ENCODE results near the gene FRMD4A. TPM values are rescaled to one million over a fixed set of nuclear protein-coding genes. Genes with fewer than 3 reads are reported as not detected.

Gene FRMD4A
- polyA plus RNA-seq, 1 donor (not counting 4 experiments of a cell fraction or from before 2014, with no cell fraction given) = 12.9 TPM

GRCh38 chr10:13839430-13839990, 491.2 kb downstream of the FRMD4A start:
- no peaks in the 10 kb centered on the region for H3K4me1 ChIP-seq (ENCODE audit: control insufficient read depth, extremely low read depth, insufficient read depth, low read length)
- no peaks in the 10 kb centered on the region for H3K9me1 ChIP-seq (ENCODE audit: control insufficient read depth, extremely low read depth, insufficient read depth, low read length)
- H3K9ac ChIP-seq (ENCODE audit: control insufficient read depth, extremely low read depth, insufficient read depth, low read length) = no peak overlapping the region
- H3K9me3 ChIP-seq (ENCODE audit: control insufficient read depth, low read depth, low read length) = peaks cover 3% of the 10 kb centered on the region
- H3K36me3 ChIP-seq (ENCODE audit: control insufficient read depth in 2 of 2, extremely low read depth in 1 of 2, insufficient read depth in 2 of 2, low read length in 2 of 2) = no peaks in the 10 kb centered on the region
- dilution Hi-C loops (cut with MboI; ENCODE audit: extremely low pct_ligation_motif_present, low sequenced_read_pairs) = no loop called here
- no peak for DNase-seq (ENCODE audit: low read depth, low spot score)
- H3K79me2 ChIP-seq (ENCODE audit: control insufficient read depth, insufficient read depth, low read length) = no peaks in the 10 kb centered on the region
- no peak overlapping the region for H3K27ac ChIP-seq (ENCODE audit: control insufficient read depth, insufficient read depth, low read length)
- H3K27me3 ChIP-seq (ENCODE audit: control insufficient read depth, extremely low read depth, insufficient read depth, low read length) = no peaks in the 10 kb centered on the region
- H2AFZ ChIP-seq (ENCODE audit: control insufficient read depth, low read length) = no peak overlapping the region
- H3K4me3 ChIP-seq (ENCODE audit: control insufficient read depth in 2 of 3, extremely low read depth in 1 of 3, insufficient read depth in 2 of 3, low read depth in 1 of 3, low read length in 3 of 3) = no peak overlapping the region
- no peak overlapping the region for H3K4me2 ChIP-seq (ENCODE audit: control insufficient read depth, extremely low read depth, insufficient read depth, low read depth, low read length)
- H4K20me1 ChIP-seq (ENCODE audit: control insufficient read depth, extremely low read depth, insufficient read depth, low read length) = no peaks in the 10 kb centered on the region
- TF ChIP-seq CTCF (optimal IDR thresholded peaks at IDR 0.05 in 1 of 3, IDR thresholded peaks at IDR 0.05 in 1 of 3, conservative IDR thresholded peaks at IDR 0.05 in 1 of 3; ENCODE audit: extremely low read depth in 1 of 3, insufficient read depth in 2 of 3, low read length in 3 of 3) (no peak), EZH2 (IDR thresholded peaks at IDR 0.05; ENCODE audit: low read length) (no peak)
- FAIRE-seq = no peak

DNA sequence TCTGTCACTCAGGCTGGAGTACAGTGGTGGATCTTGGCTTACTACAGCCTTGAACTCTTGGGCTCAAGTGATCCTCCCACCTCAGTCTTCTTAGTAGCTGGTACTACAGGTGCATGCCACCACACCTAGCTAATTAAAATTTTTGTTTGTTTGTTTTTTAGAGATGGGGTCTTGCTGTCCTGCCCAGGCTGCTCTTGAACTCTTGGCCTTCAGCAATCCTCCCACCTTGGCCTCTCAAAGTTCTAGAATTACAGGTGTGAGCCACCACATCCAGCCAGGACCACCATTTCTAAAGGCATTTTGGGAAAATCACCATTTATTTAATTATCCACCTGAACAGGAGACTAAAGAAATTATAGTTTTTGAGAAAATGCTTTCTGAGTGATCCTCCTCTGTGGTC, 491.7 kb downstream of the FRMD4A start:
- Histone ChIP-seq H3K4me3 (ENCODE audit: control insufficient read depth in 2 of 3, extremely low read depth in 1 of 3, insufficient read depth in 2 of 3, low read depth in 1 of 3, low read length in 3 of 3) (no peak overlapping the region), H3K27ac (ENCODE audit: control insufficient read depth, insufficient read depth, low read length) (no peak overlapping the region), H3K9ac (ENCODE audit: control insufficient read depth, extremely low read depth, insufficient read depth, low read length) (no peak overlapping the region), H3K36me3 (ENCODE audit: control insufficient read depth in 2 of 2, extremely low read depth in 1 of 2, insufficient read depth in 2 of 2, low read length in 2 of 2) (no peaks in the 10 kb centered on the region), H3K4me2 (ENCODE audit: control insufficient read depth, extremely low read depth, insufficient read depth, low read depth, low read length) (no peak overlapping the region), H2AFZ (ENCODE audit: control insufficient read depth, low read length) (no peak overlapping the region), H3K27me3 (ENCODE audit: control insufficient read depth, extremely low read depth, insufficient read depth, low read length) (no peaks in the 10 kb centered on the region), H3K79me2 (ENCODE audit: control insufficient read depth, insufficient read depth, low read length) (no peaks in the 10 kb centered on the region), H3K4me1 (ENCODE audit: control insufficient read depth, extremely low read depth, insufficient read depth, low read length) (no peaks in the 10 kb centered on the region), H3K9me1 (ENCODE audit: control insufficient read depth, extremely low read depth, insufficient read depth, low read length) (no peaks in the 10 kb centered on the region), H4K20me1 (ENCODE audit: control insufficient read depth, extremely low read depth, insufficient read depth, low read length) (no peaks in the 10 kb centered on the region), H3K9me3 (ENCODE audit: control insufficient read depth, low read depth, low read length) (peaks cover 3% of the 10 kb centered on the region)
- DNase-seq (ENCODE audit: low read depth, low spot score) (no peak), FAIRE-seq (no peak)
- TF ChIP-seq EZH2 (IDR thresholded peaks at IDR 0.05; ENCODE audit: low read length) = no peak
- no peak for TF ChIP-seq CTCF (optimal IDR thresholded peaks at IDR 0.05 in 1 of 3, IDR thresholded peaks at IDR 0.05 in 1 of 3, conservative IDR thresholded peaks at IDR 0.05 in 1 of 3; ENCODE audit: extremely low read depth in 1 of 3, insufficient read depth in 2 of 3, low read length in 3 of 3)
- dilution Hi-C loops (cut with MboI; ENCODE audit: extremely low pct_ligation_motif_present, low sequenced_read_pairs) = no loop called here
